Keratinocyte (primary cell): ENCODE measurements around the gene ETFA. TPM values are rescaled to one million over a fixed set of nuclear protein-coding genes. Genes with fewer than 3 reads are reported as not detected.

Source experiments
- DNase-seq: peaks from one replicate; pipeline ENCODE4 v3.0.0-alpha.2; 2011; ENCODE audit warnings: low read depth, missing footprints, low spot score
- FAIRE-seq: peaks from 2 replicates; lab custom pipeline; 2011; peaks lifted over from hg19 to GRCh38; lab: Jason Lieb, UNC
- H2AFZ ChIP-seq: 2 replicates; pipeline ENCODE4 v1.6.0; 2012; ENCODE audit warnings: low read length, control low read depth, inconsistent platforms; ENCODE audit not compliant: control insufficient read depth
- H3K27ac ChIP-seq: 2 replicates; pipeline ENCODE4 v1.5.1; 2011; ENCODE audit warnings: low read length; ENCODE audit not compliant: control insufficient read depth, insufficient read depth
- H3K27me3 ChIP-seq: 3 replicates; pipeline ENCODE4 v1.6.0; 2011; ENCODE audit warnings: low read length; ENCODE audit not compliant: control insufficient read depth, insufficient read depth; ENCODE audit errors: extremely low read depth
- H3K36me3 ChIP-seq, 2 experiments: 2 replicates in 1 of 2; 3 replicates in 1 of 2; pipeline ENCODE4 v1.5.1; 2011; ENCODE audit warnings: low read length in 2 of 2, mild to moderate bottlenecking in 1 of 2; ENCODE audit not compliant: control insufficient read depth in 2 of 2, insufficient read depth in 2 of 2; ENCODE audit errors: extremely low read depth in 1 of 2
- H3K4me1 ChIP-seq: 3 replicates; pipeline ENCODE4 v1.5.1; 2011; ENCODE audit warnings: low read length; ENCODE audit not compliant: control insufficient read depth, insufficient read depth; ENCODE audit errors: extremely low read depth
- H3K4me2 ChIP-seq: 3 replicates; pipeline ENCODE4 v1.6.0; 2011; ENCODE audit warnings: low read depth, low read length; ENCODE audit not compliant: control insufficient read depth, insufficient read depth; ENCODE audit errors: extremely low read depth
- H3K4me3 ChIP-seq, 3 experiments: fragments of 200-600 bp in 1 of 3; sonication (generic) in 1 of 3; 2 replicates in 2 of 3; 3 replicates in 1 of 3; pipeline ENCODE4 v1.5.1; 2011 to 2016; ENCODE audit warnings: low read length in 3 of 3, mild to moderate bottlenecking in 3 of 3, control low read depth in 2 of 3, inconsistent platforms in 1 of 3, low read depth in 1 of 3, mixed read lengths in 1 of 3, mixed run types in 1 of 3, moderate library complexity in 1 of 3; ENCODE audit not compliant: control insufficient read depth in 2 of 3, insufficient read depth in 2 of 3; ENCODE audit errors: extremely low read depth in 1 of 3
- H3K79me2 ChIP-seq: 2 replicates; pipeline ENCODE4 v1.6.0; 2012; ENCODE audit warnings: low read length; ENCODE audit not compliant: control insufficient read depth, insufficient read depth
- H3K9ac ChIP-seq: 3 replicates; pipeline ENCODE4 v1.6.0; 2011; ENCODE audit warnings: low read length; ENCODE audit not compliant: control insufficient read depth, insufficient read depth; ENCODE audit errors: extremely low read depth
- H3K9me1 ChIP-seq: 3 replicates; pipeline ENCODE4 v1.6.0; 2011; ENCODE audit warnings: low read length; ENCODE audit not compliant: control insufficient read depth, insufficient read depth; ENCODE audit errors: extremely low read depth
- H3K9me3 ChIP-seq: 2 replicates; pipeline ENCODE4 v1.5.1; 2012; ENCODE audit warnings: low read depth, low read length; ENCODE audit not compliant: control insufficient read depth
- H4K20me1 ChIP-seq: 3 replicates; pipeline ENCODE4 v1.6.0; 2011; ENCODE audit warnings: low read length; ENCODE audit not compliant: control insufficient read depth, insufficient read depth; ENCODE audit errors: extremely low read depth
- CTCF ChIP-seq, 3 experiments: IDR thresholded peaks in 1 of 3; conservative IDR thresholded peaks in 1 of 3; optimal IDR thresholded peaks in 1 of 3; 2 replicates in 2 of 3; 3 replicates in 1 of 3; pipeline versions ENCODE3 to v1.5.1; 2011; ENCODE audit warnings: low read length in 3 of 3, mild to moderate bottlenecking in 3 of 3, moderate library complexity in 2 of 3, control low read depth in 1 of 3, inconsistent platforms in 1 of 3; ENCODE audit not compliant: insufficient read depth in 2 of 3; ENCODE audit errors: extremely low read depth in 1 of 3
- EZH2 ChIP-seq: IDR thresholded peaks from one replicate; pipeline ENCODE4 v1.6.1; 2012; ENCODE audit warnings: inconsistent platforms, mild to moderate bottlenecking, low read length, moderate library complexity
- dilution Hi-C: fragments of 300-500 bp; cut with MboI; formaldehyde crosslinking; loops from one replicate; pipeline ENCODE4 v1.7.0; 2020; ENCODE audit warnings: low sequenced_read_pairs; ENCODE audit not compliant: extremely low pct_ligation_motif_present
- polyA plus RNA-seq, 5 experiments: library from polyadenylated mRNA; depleted of rRNA in 3 of 5; stranded (reverse) in 3 of 5; stranded (forward) in 1 of 5; unstranded in 1 of 5; fragments of >200 nt; gene quantifications; 1 replicate in 1 of 5; 2 replicates in 3 of 5; 3 replicates in 1 of 5; pipeline versions ENCODE4 v1.2.1 to v1.2.3, GENCODE V29; 2011 to 2012; ENCODE audit warnings: missing spikeins in 2 of 5, low read depth in 1 of 5, low replicate concordance in 1 of 5

Gene ETFA
- polyA plus RNA-seq, 1 donor (not counting 4 experiments of a cell fraction or from before 2014, with no cell fraction given) = 230 TPM

- Histone ChIP-seq H3K27me3 (no peaks in the 10 kb centered on the region), H3K36me3 (peaks cover 5 to 15% of the 10 kb centered on the region in 2 experiments), H3K4me2 (no peak overlapping the region), H3K9me3 (no peaks in the 10 kb centered on the region), H3K4me1 (peaks cover 8% of the 10 kb centered on the region), H3K4me3 (no peak overlapping the region), H3K79me2 (no peaks in the 10 kb centered on the region), H2AFZ (no peak overlapping the region), H4K20me1 (no peaks in the 10 kb centered on the region), H3K9ac (no peak overlapping the region), H3K27ac (no peak overlapping the region), H3K9me1 (no peaks in the 10 kb centered on the region)
- TF ChIP-seq EZH2 (no peak), CTCF (optimal IDR thresholded peaks at IDR 0.05 in 1 of 3, IDR thresholded peaks at IDR 0.05 in 1 of 3, conservative IDR thresholded peaks at IDR 0.05 in 1 of 3; ENCODE audit: extremely low read depth in 1 of 3, insufficient read depth in 2 of 3, low read length in 3 of 3) (no peak)
- no peak for FAIRE-seq
- no peak for DNase-seq
- dilution Hi-C loops = no loop called here
These were observed 89.1 kb downstream of the ETFA start for GRCh38 chr15:76222159-76222558.

DNA sequence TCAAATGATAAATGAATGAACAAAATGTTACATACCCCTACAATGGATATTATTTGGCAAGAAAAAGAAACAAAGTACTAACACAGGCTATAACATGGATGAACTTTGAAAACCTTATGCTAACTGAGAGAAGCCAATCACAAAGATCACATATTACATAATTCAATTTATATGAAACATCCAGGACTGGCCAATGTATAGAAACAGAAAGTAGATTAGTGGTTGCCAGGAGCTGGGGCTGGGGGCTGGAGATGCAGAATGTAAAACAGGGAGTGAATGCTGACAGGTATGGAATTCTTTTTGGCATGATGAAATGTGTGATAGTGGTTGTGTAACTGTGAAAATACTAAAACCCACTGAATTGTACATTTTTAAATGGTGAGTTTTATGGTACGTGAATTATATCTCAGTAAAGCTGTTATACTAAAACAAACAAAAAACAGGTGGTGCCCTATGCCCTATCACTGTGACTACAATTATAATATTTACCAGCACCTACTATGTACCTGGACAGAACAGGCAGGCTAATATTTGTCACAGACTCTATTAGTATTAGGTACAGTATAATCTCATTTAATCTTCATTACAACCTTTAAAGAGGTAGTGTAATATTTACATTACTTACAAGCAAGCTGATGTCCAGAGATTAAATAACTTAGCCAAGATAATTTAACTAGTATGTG is 90.0 kb downstream of the ETFA start:
- Histone ChIP-seq H3K9ac (no peak overlapping the region), H3K9me1 (no peaks in the 10 kb centered on the region), H3K4me1 (peaks cover 11% of the 10 kb centered on the region), H3K36me3 (peaks cover 5 to 15% of the 10 kb centered on the region in 2 experiments), H3K9me3 (no peaks in the 10 kb centered on the region), H3K79me2 (no peaks in the 10 kb centered on the region), H4K20me1 (no peaks in the 10 kb centered on the region), H3K4me3 (no peak overlapping the region), H3K27ac (no peak overlapping the region), H3K27me3 (no peaks in the 10 kb centered on the region), H3K4me2 (no peak overlapping the region), H2AFZ (no peak overlapping the region)
- TF ChIP-seq EZH2 = no peak
- TF ChIP-seq CTCF (optimal IDR thresholded peaks at IDR 0.05 in 1 of 3, IDR thresholded peaks at IDR 0.05 in 1 of 3, conservative IDR thresholded peaks at IDR 0.05 in 1 of 3; ENCODE audit: extremely low read depth in 1 of 3, insufficient read depth in 2 of 3, low read length in 3 of 3) = no peak
- FAIRE-seq (no peak), DNase-seq (no peak)
- dilution Hi-C loops = no loop called here
